ENCODE data around the gene BRAT1. TPM values are rescaled to one million over a fixed set of nuclear protein-coding genes. Genes with fewer than 3 reads are reported as not detected.

BRAT1 gene
- total and polyA plus RNA-seq, 2 donors (not counting 1 experiment from before 2014, with no cell fraction given) = 4.0 to 20.1 TPM

DNA sequence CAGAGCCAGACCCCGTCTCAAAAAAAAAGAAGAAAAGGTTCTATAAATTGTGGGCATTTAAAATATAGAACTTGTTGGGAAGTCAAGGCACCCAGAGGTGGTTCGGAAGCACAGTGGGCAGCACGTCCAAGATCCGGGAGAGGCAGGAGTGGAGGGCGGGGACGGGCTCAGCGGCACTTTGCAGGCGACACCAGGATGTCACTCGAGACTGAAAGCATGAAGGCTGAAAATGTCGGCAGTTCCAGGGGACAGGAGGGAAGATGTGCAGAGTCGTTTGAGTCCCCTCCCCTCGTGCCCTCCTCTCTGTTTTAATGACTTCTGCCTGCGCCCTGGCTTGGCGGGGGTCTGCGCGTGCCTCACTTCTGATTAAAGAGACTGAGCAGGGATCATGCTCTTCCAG is 34.0 kb upstream of the BRAT1 start:
- Histone ChIP-seq H3K9me3 (ENCODE audit: control insufficient read depth, insufficient read depth, low read depth, low read length) (no peaks in the 10 kb centered on the region), H3K4me1 (ENCODE audit: control insufficient read depth, extremely low read depth, insufficient read depth, low read length) (no peaks in the 10 kb centered on the region), H3K36me3 (ENCODE audit: control insufficient read depth, insufficient read depth, low read length) (peaks cover 6% of the 10 kb centered on the region), H3K27ac (ENCODE audit: insufficient read depth, low read length) (no peak overlapping the region), H2AFZ (ENCODE audit: low read length) (no peak overlapping the region), H3K4me3 (replicated peaks in 1 of 4; ENCODE audit: control extremely low read depth in 1 of 4, insufficient read depth in 1 of 4, low read depth in 3 of 4, low read length in 4 of 4) (no peak overlapping the region), H3K27me3 (ENCODE audit: control insufficient read depth, insufficient read depth, low read length) (no peaks in the 10 kb centered on the region), H3K9ac (ENCODE audit: insufficient read depth, low read length) (no peak overlapping the region), H4K20me1 (ENCODE audit: control insufficient read depth, extremely low read depth, insufficient read depth, low read length) (no peaks in the 10 kb centered on the region), H3K4me2 (ENCODE audit: extremely low read depth, insufficient read depth, low read length) (no peak overlapping the region), H3K79me2 (ENCODE audit: control insufficient read depth, insufficient read depth, low read length) (no peaks in the 10 kb centered on the region)
- TF ChIP-seq, protein P1, sequence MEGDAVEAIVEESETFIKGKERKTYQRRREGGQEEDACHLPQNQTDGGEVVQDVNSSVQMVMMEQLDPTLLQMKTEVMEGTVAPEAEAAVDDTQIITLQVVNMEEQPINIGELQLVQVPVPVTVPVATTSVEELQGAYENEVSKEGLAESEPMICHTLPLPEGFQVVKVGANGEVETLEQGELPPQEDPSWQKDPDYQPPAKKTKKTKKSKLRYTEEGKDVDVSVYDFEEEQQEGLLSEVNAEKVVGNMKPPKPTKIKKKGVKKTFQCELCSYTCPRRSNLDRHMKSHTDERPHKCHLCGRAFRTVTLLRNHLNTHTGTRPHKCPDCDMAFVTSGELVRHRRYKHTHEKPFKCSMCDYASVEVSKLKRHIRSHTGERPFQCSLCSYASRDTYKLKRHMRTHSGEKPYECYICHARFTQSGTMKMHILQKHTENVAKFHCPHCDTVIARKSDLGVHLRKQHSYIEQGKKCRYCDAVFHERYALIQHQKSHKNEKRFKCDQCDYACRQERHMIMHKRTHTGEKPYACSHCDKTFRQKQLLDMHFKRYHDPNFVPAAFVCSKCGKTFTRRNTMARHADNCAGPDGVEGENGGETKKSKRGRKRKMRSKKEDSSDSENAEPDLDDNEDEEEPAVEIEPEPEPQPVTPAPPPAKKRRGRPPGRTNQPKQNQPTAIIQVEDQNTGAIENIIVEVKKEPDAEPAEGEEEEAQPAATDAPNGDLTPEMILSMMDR (conservative IDR thresholded peaks at IDR 0.05 in 1 of 2, IDR thresholded peaks at IDR 0.05 in 1 of 2; ENCODE audit: low read depth in 1 of 2, low read length in 2 of 2) = no peak
- no peak for TF ChIP-seq EZH2 (IDR thresholded peaks at IDR 0.05; ENCODE audit: low read length, missing control alignments)
- DNase-seq (ENCODE audit: low read depth in 2 of 2) = no peak

GRCh38 chr7:2587778-2588177 is 32.5 kb upstream of the BRAT1 start:
- Histone ChIP-seq H3K4me3 (replicated peaks in 1 of 4; ENCODE audit: control extremely low read depth in 1 of 4, insufficient read depth in 1 of 4, low read depth in 3 of 4, low read length in 4 of 4) (no peak overlapping the region), H2AFZ (ENCODE audit: low read length) (no peak overlapping the region), H3K79me2 (ENCODE audit: control insufficient read depth, insufficient read depth, low read length) (no peaks in the 10 kb centered on the region), H3K9ac (ENCODE audit: insufficient read depth, low read length) (no peak overlapping the region), H3K9me3 (ENCODE audit: control insufficient read depth, insufficient read depth, low read depth, low read length) (no peaks in the 10 kb centered on the region), H3K27ac (ENCODE audit: insufficient read depth, low read length) (no peak overlapping the region), H3K4me1 (ENCODE audit: control insufficient read depth, extremely low read depth, insufficient read depth, low read length) (no peaks in the 10 kb centered on the region), H3K36me3 (ENCODE audit: control insufficient read depth, insufficient read depth, low read length) (peaks cover 6% of the 10 kb centered on the region), H3K27me3 (ENCODE audit: control insufficient read depth, insufficient read depth, low read length) (no peaks in the 10 kb centered on the region), H3K4me2 (ENCODE audit: extremely low read depth, insufficient read depth, low read length) (no peak overlapping the region), H4K20me1 (ENCODE audit: control insufficient read depth, extremely low read depth, insufficient read depth, low read length) (no peaks in the 10 kb centered on the region)
- TF ChIP-seq, protein P1 (conservative IDR thresholded peaks at IDR 0.05 in 1 of 2, IDR thresholded peaks at IDR 0.05 in 1 of 2; ENCODE audit: low read depth in 1 of 2, low read length in 2 of 2) = no peak
- no peak for TF ChIP-seq EZH2 (IDR thresholded peaks at IDR 0.05; ENCODE audit: low read length, missing control alignments)
- no peak for DNase-seq (ENCODE audit: low read depth in 2 of 2)

DNA sequence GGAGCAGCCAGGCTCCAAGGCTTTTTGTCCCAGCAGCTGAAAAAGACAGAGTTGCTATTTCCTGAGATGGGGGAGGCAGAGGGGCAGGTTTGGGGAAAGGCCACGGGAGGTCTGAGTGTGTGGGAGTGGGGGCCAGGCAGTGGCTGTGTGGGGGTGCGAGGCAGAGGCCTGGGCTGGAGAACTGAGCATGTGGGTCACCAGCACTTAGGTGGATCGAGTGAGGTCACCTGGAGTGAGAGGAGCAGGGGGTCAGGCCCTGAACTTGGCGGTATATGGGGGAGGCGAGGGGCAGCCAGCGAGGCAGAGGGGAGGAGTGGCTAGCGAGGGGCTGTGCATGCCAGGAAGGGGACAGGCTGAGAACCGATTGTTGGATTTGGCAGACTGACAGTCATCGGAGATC is 31.8 kb upstream of the BRAT1 start:
- H3K9me3 ChIP-seq (ENCODE audit: control insufficient read depth, insufficient read depth, low read depth, low read length) = no peaks in the 10 kb centered on the region
- no peak for DNase-seq (ENCODE audit: low read depth in 2 of 2)
- peaks cover 2% of the 10 kb centered on the region for H3K36me3 ChIP-seq (ENCODE audit: control insufficient read depth, insufficient read depth, low read length)
- no peak overlapping the region for H2AFZ ChIP-seq (ENCODE audit: low read length)
- H3K9ac ChIP-seq (ENCODE audit: insufficient read depth, low read length) = no peak overlapping the region
- no peaks in the 10 kb centered on the region for H3K27me3 ChIP-seq (ENCODE audit: control insufficient read depth, insufficient read depth, low read length)
- no peaks in the 10 kb centered on the region for H3K79me2 ChIP-seq (ENCODE audit: control insufficient read depth, insufficient read depth, low read length)
- H3K4me3 ChIP-seq (replicated peaks in 1 of 4; ENCODE audit: control extremely low read depth in 1 of 4, insufficient read depth in 1 of 4, low read depth in 3 of 4, low read length in 4 of 4) = no peak overlapping the region
- TF ChIP-seq EZH2 (IDR thresholded peaks at IDR 0.05; ENCODE audit: low read length, missing control alignments) = no peak
- TF ChIP-seq, protein P1 (conservative IDR thresholded peaks at IDR 0.05 in 1 of 2, IDR thresholded peaks at IDR 0.05 in 1 of 2; ENCODE audit: low read depth in 1 of 2, low read length in 2 of 2) = no peak
- H3K27ac ChIP-seq (ENCODE audit: insufficient read depth, low read length) = no peak overlapping the region
- H3K4me1 ChIP-seq (ENCODE audit: control insufficient read depth, extremely low read depth, insufficient read depth, low read length) = no peaks in the 10 kb centered on the region
- no peak overlapping the region for H3K4me2 ChIP-seq (ENCODE audit: extremely low read depth, insufficient read depth, low read length)
- no peaks in the 10 kb centered on the region for H4K20me1 ChIP-seq (ENCODE audit: control insufficient read depth, extremely low read depth, insufficient read depth, low read length)

Measured in fibroblast of lung (primary cell).